SK-N-SH treated with all-trans-retinoic acid at 6 μM for 48 hours (cell line): ENCODE measurements around the gene MMP24OS.

Experiments
- ATAC-seq: fragments of 200-7000 bp; cut with Tn5 transposase; 3 replicates; pipeline ENCODE4 v1.9.1; 2020; ENCODE audit warnings: mild to moderate bottlenecking, moderate library complexity
- ARNTL ChIP-seq: fragments of 450-650 bp; formaldehyde crosslinking; IDR thresholded peaks from 2 replicates; pipeline ENCODE4 v1.5.0; 2020; ENCODE audit warnings: low read depth, mild to moderate bottlenecking, moderate library complexity, borderline replicate concordance
- BACH2 ChIP-seq: fragments of 250-450 bp; sonication (Bioruptor Pico); IDR thresholded peaks from 2 replicates; pipeline ENCODE4 v1.9.0; 2021; ENCODE audit warnings: mild to moderate bottlenecking, borderline replicate concordance
- CSDC2 ChIP-seq: fragments of 250-450 bp; sonication (Bioruptor Pico); IDR thresholded peaks from 2 replicates; pipeline ENCODE4 v1.5.0; 2020; ENCODE audit warnings: mild to moderate bottlenecking, moderate library complexity
- ESRRG ChIP-seq: fragments of 250-450 bp; sonication (Bioruptor Pico); IDR thresholded peaks from 2 replicates; pipeline ENCODE4 v1.6.1; 2021; ENCODE audit warnings: mild to moderate bottlenecking
- OSR1 ChIP-seq: fragments of 250-450 bp; sonication (Bioruptor Pico); IDR thresholded peaks from 2 replicates; pipeline ENCODE4 v1.8.0; 2022; ENCODE audit warnings: moderate library complexity, mild to moderate bottlenecking, inconsistent platforms
- PPARA ChIP-seq: fragments of 250-450 bp; sonication (Bioruptor Pico); IDR thresholded peaks from 2 replicates; pipeline ENCODE4 v1.5.0; 2020; ENCODE audit warnings: mild to moderate bottlenecking, borderline replicate concordance
- RARB ChIP-seq: fragments of 250-450 bp; sonication (Bioruptor Pico); IDR thresholded peaks from 2 replicates; pipeline ENCODE4 v1.8.0; 2021; ENCODE audit warnings: mild to moderate bottlenecking, moderate library complexity
- SNAI2 ChIP-seq: fragments of 250-450 bp; sonication (Bioruptor Pico); IDR thresholded peaks from 2 replicates; pipeline ENCODE4 v1.5.0; 2020; ENCODE audit warnings: mild to moderate bottlenecking, moderate library complexity
- TCF4 ChIP-seq: fragments of 250-450 bp; sonication (Bioruptor Pico); IDR thresholded peaks from 2 replicates; pipeline ENCODE4 v1.8.0; 2021; ENCODE audit warnings: mild to moderate bottlenecking, moderate library complexity, borderline replicate concordance
- ZC3H10 ChIP-seq: fragments of 250-450 bp; sonication (Bioruptor Pico); IDR thresholded peaks from 2 replicates; pipeline ENCODE4 v1.5.1; 2021; ENCODE audit warnings: mild to moderate bottlenecking, moderate library complexity
- ZFP3 ChIP-seq: fragments of 250-450 bp; sonication (Bioruptor Pico); IDR thresholded peaks from 2 replicates; pipeline ENCODE4 v1.5.0; 2020; ENCODE audit warnings: mild to moderate bottlenecking, moderate library complexity
- ZFP30 ChIP-seq: fragments of 450-650 bp; formaldehyde crosslinking; IDR thresholded peaks from 2 replicates; pipeline ENCODE4 v1.5.0; 2022; ENCODE audit warnings: mild to moderate bottlenecking, moderate library complexity
- ZNF565 ChIP-seq: fragments of 450-650 bp; formaldehyde crosslinking; conservative IDR thresholded peaks from 2 replicates; pipeline ENCODE4 v1.5.0; 2020; ENCODE audit warnings: low read depth, mild to moderate bottlenecking, moderate library complexity
- ZNF8 ChIP-seq: fragments of 450-650 bp; formaldehyde crosslinking; IDR thresholded peaks from 2 replicates; pipeline ENCODE4 v1.5.0; 2020; ENCODE audit warnings: mild to moderate bottlenecking, moderate library complexity
- TF ChIP-seq, protein P1 (sequence below): fragments of 250-450 bp; sonication (Bioruptor Pico); IDR thresholded peaks from 2 replicates; pipeline ENCODE4 v1.8.0; 2020; ENCODE audit warnings: mild to moderate bottlenecking, moderate library complexity, borderline replicate concordance
- TF ChIP-seq, protein P2 (sequence below): fragments of 250-450 bp; sonication (Bioruptor Pico); IDR thresholded peaks from 2 replicates; pipeline ENCODE4 v1.5.1; 2020; ENCODE audit warnings: low read depth, mild to moderate bottlenecking, moderate library complexity
- TF ChIP-seq, protein P3 (sequence below): fragments of 250-450 bp; sonication (Bioruptor Pico); IDR thresholded peaks from 2 replicates; pipeline ENCODE4 v1.5.1; 2021; ENCODE audit warnings: mild to moderate bottlenecking, moderate library complexity
- TF ChIP-seq, protein P4 (sequence below): fragments of 250-450 bp; sonication (Bioruptor Pico); IDR thresholded peaks from 2 replicates; pipeline ENCODE4 v1.8.0; 2021; ENCODE audit warnings: low read depth, mild to moderate bottlenecking, moderate library complexity, borderline replicate concordance
- TF ChIP-seq, protein P5 (sequence below): fragments of 250-450 bp; sonication (Bioruptor Pico); IDR thresholded peaks from 2 replicates; pipeline ENCODE4 v1.5.0; 2020; ENCODE audit warnings: mild to moderate bottlenecking, moderate library complexity

MMP24OS gene

DNA sequence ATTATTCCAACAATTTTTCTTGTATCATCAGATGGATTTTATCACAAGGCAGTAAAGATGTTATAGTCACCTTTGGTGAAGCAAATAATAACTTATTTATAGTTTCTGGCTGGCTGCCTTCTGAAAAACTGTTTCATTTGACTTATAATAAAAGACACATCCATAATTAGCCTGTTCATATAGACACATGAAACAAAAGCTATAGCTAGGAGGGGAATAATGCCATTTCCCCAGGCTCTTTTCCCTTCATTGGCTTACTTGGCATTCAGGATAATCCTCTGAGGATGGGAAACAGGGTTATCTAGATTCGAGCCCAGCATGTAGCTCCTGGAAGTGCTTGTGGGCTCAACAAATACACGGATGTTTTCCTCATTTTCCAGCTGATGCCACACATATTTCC is 33.9 kb downstream of the MMP24OS start (continued):
- TF ChIP-seq, protein P1, sequence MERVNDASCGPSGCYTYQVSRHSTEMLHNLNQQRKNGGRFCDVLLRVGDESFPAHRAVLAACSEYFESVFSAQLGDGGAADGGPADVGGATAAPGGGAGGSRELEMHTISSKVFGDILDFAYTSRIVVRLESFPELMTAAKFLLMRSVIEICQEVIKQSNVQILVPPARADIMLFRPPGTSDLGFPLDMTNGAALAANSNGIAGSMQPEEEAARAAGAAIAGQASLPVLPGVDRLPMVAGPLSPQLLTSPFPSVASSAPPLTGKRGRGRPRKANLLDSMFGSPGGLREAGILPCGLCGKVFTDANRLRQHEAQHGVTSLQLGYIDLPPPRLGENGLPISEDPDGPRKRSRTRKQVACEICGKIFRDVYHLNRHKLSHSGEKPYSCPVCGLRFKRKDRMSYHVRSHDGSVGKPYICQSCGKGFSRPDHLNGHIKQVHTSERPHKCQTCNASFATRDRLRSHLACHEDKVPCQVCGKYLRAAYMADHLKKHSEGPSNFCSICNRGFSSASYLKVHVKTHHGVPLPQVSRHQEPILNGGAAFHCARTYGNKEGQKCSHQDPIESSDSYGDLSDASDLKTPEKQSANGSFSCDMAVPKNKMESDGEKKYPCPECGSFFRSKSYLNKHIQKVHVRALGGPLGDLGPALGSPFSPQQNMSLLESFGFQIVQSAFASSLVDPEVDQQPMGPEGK (CRISPR knock-in tag), result no peak
- TF ChIP-seq BACH2 (no peak), CSDC2 (CRISPR knock-in tag) (no peak), OSR1 (CRISPR knock-in tag) (no peak), ZC3H10 (CRISPR knock-in tag) (no peak)

DNA sequence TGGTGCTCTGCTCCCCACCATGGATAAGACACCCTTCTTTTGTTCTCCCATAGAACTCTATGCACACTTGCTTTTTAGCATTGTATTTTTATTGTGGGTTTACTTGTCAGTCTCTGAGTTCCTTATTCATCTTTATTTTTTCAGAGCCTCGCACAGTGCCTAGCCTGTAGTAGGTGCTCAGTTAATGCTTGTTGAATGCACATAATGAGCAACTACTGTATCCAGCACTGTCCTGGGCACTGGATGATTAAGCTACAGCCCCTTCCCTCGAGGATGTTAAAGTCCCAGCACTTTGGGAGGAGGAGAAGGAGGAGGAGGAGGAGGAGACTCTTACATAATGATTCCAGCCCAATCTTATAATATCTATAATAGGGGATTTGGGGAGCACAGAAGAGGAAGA is 34.6 kb downstream of the MMP24OS start:
- no peak for ATAC-seq
- TF ChIP-seq ZC3H10 (CRISPR knock-in tag) (no peak), ARNTL (no peak), PPARA (CRISPR knock-in tag) (no peak), ZFP30 (no peak), RARB (no peak), SNAI2 (CRISPR knock-in tag) (no peak), BACH2 (no peak), TCF4 (no peak), CSDC2 (CRISPR knock-in tag) (no peak)
- TF ChIP-seq, protein P1 (CRISPR knock-in tag), result no peak
- TF ChIP-seq, protein P2, sequence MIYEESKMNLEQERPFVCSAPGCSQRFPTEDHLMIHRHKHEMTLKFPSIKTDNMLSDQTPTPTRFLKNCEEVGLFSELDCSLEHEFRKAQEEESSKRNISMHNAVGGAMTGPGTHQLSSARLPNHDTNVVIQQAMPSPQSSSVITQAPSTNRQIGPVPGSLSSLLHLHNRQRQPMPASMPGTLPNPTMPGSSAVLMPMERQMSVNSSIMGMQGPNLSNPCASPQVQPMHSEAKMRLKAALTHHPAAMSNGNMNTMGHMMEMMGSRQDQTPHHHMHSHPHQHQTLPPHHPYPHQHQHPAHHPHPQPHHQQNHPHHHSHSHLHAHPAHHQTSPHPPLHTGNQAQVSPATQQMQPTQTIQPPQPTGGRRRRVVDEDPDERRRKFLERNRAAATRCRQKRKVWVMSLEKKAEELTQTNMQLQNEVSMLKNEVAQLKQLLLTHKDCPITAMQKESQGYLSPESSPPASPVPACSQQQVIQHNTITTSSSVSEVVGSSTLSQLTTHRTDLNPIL, result no peak
- TF ChIP-seq, protein P3, sequence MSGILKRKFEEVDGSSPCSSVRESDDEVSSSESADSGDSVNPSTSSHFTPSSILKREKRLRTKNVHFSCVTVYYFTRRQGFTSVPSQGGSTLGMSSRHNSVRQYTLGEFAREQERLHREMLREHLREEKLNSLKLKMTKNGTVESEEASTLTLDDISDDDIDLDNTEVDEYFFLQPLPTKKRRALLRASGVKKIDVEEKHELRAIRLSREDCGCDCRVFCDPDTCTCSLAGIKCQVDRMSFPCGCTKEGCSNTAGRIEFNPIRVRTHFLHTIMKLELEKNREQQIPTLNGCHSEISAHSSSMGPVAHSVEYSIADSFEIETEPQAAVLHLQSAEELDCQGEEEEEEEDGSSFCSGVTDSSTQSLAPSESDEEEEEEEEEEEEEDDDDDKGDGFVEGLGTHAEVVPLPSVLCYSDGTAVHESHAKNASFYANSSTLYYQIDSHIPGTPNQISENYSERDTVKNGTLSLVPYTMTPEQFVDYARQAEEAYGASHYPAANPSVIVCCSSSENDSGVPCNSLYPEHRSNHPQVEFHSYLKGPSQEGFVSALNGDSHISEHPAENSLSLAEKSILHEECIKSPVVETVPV (CRISPR knock-in tag), result no peak

DNA sequence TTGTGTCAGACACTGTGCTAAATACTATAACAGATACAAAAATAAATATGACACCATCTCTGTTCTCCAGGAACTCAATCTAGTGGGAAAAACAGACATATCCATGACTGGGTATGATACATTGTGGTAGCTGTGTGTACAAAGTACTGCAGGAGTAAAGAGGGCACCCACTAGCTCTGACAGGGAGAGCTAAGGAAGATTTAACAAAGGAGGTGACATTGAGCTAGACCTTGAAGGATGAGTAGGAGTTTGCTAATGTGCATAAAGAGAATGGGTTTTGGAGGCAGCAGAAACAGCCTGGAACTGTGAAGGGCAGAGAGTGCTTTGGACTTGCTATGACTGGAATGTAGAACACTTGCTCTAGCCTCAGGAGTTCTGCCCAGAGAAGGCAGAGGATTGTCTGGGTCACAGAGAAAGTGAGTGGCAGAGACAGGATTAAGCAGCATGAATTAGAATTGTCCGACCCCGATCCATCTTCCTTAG is 37.1 kb downstream of the MMP24OS start:
- no peak for ATAC-seq
- TF ChIP-seq, protein P4, sequence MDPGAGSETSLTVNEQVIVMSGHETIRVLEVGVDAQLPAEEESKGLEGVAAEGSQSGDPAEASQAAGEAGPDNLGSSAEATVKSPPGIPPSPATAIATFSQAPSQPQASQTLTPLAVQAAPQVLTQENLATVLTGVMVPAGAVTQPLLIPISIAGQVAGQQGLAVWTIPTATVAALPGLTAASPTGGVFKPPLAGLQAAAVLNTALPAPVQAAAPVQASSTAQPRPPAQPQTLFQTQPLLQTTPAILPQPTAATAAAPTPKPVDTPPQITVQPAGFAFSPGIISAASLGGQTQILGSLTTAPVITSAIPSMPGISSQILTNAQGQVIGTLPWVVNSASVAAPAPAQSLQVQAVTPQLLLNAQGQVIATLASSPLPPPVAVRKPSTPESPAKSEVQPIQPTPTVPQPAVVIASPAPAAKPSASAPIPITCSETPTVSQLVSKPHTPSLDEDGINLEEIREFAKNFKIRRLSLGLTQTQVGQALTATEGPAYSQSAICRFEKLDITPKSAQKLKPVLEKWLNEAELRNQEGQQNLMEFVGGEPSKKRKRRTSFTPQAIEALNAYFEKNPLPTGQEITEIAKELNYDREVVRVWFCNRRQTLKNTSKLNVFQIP (CRISPR knock-in tag), result no peak
- TF ChIP-seq ZFP3 (CRISPR knock-in tag), result peak; percentile 92

DNA sequence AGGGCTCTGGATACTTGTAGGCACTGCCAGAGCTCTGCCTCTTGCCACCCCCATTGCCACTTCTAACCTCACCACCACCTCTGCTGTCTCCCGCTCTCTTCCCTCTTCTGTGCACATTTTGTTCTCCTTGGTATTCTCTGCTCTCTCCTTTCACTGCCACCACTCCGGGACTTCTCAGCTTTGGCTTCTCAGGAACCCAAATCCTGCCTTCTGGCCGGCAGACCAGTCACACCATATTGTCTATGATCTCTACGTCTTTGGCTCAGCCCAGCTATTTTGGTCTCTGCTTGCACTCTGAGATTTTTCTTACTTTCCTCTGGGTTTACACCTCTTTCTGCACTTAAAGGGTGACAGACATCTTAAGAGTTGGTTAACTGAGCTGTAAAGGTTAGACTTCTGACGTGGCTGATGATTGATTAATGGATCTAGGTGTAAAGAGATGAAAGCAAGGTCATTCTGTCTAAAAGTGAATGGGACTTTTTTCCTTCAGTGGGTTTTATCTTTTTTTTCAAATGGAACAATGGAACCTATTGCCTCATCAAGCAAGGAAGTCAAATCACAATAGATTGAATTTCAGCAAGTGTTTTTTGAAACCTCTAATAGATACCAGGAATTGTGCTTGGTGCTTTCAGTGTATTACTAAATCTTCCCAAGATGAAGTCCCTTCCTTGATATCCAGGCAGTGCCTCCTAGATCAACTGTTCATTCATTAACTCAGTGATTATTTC is 37.7 kb downstream of the MMP24OS start:
- no peak for ATAC-seq
- TF ChIP-seq ZNF8 (CRISPR knock-in tag) (no peak), ESRRG (CRISPR knock-in tag) (no peak), ZC3H10 (CRISPR knock-in tag) (no peak), RARB (no peak), ZNF565 (CRISPR knock-in tag) (no peak)
- TF ChIP-seq, protein P3 (CRISPR knock-in tag), result no peak
- TF ChIP-seq, protein P1 (CRISPR knock-in tag), result no peak
- TF ChIP-seq, protein P5, sequence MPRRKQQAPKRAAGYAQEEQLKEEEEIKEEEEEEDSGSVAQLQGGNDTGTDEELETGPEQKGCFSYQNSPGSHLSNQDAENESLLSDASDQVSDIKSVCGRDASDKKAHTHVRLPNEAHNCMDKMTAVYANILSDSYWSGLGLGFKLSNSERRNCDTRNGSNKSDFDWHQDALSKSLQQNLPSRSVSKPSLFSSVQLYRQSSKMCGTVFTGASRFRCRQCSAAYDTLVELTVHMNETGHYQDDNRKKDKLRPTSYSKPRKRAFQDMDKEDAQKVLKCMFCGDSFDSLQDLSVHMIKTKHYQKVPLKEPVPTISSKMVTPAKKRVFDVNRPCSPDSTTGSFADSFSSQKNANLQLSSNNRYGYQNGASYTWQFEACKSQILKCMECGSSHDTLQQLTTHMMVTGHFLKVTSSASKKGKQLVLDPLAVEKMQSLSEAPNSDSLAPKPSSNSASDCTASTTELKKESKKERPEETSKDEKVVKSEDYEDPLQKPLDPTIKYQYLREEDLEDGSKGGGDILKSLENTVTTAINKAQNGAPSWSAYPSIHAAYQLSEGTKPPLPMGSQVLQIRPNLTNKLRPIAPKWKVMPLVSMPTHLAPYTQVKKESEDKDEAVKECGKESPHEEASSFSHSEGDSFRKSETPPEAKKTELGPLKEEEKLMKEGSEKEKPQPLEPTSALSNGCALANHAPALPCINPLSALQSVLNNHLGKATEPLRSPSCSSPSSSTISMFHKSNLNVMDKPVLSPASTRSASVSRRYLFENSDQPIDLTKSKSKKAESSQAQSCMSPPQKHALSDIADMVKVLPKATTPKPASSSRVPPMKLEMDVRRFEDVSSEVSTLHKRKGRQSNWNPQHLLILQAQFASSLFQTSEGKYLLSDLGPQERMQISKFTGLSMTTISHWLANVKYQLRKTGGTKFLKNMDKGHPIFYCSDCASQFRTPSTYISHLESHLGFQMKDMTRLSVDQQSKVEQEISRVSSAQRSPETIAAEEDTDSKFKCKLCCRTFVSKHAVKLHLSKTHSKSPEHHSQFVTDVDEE (CRISPR knock-in tag), result no peak
